Endothelial cell of umbilical vein (primary cell): ENCODE results near the gene BTBD10. TPM values are rescaled to one million over a fixed set of nuclear protein-coding genes. Genes with fewer than 3 reads are reported as not detected.

Source experiments
- BruUV-seq: library from RNA; stranded (reverse); fragments of 400-500 nt; replicated peaks from 2 replicates; lab custom pipeline; 2021; lab: Mats Ljungman, UMichigan
- CTCF ChIA-PET: fragments of 300-600, 350-600 bp; sonication (Branson Sonifier 250); formaldehyde crosslinking; loops from one replicate; lab custom pipeline; 2021; ENCODE audit warnings: antibody characterized with exemption, inconsistent platforms; lab: Charles Lee
- POLR2A ChIA-PET: fragments of 300-600, 350-600 bp; sonication (Branson Sonifier 250); formaldehyde crosslinking; loops from one replicate; lab custom pipeline; 2021; ENCODE audit warnings: antibody characterized with exemption, inconsistent platforms; lab: Charles Lee
- DNase-seq: peaks from one replicate; pipeline ENCODE4 v3.0.0-alpha.2; 2011; ENCODE audit warnings: low read depth, low spot score
- FAIRE-seq: peaks from 2 replicates; lab custom pipeline; 2011; peaks lifted over from hg19 to GRCh38; lab: Jason Lieb, UNC
- H2AFZ ChIP-seq: 2 replicates; pipeline ENCODE4 v1.6.0; 2012; ENCODE audit warnings: low read depth, low read length, control low read depth, inconsistent platforms
- H3K27ac ChIP-seq: 2 replicates; pipeline ENCODE4 v1.5.1; 2011; ENCODE audit warnings: low read depth, mild to moderate bottlenecking, control low read depth, low read length, moderate library complexity; ENCODE audit not compliant: insufficient read depth
- H3K27me3 ChIP-seq, 2 experiments: 2 replicates each; pipeline versions ENCODE4 v1.6.0 to v1.6.1; 2011; ENCODE audit warnings: low read length in 2 of 2, mixed read lengths in 1 of 2; ENCODE audit not compliant: control insufficient read depth in 2 of 2, insufficient read depth in 2 of 2
- H3K36me3 ChIP-seq, 2 experiments: 2 replicates in 1 of 2; 3 replicates in 1 of 2; pipeline ENCODE4 v1.5.1; 2011; ENCODE audit warnings: low read length in 2 of 2, mild to moderate bottlenecking in 1 of 2, moderate library complexity in 1 of 2; ENCODE audit not compliant: control insufficient read depth in 2 of 2, insufficient read depth in 2 of 2; ENCODE audit errors: extremely low read depth in 1 of 2
- H3K4me1 ChIP-seq: 3 replicates; pipeline ENCODE4 v1.5.1; 2011; ENCODE audit warnings: mild to moderate bottlenecking, low read length; ENCODE audit not compliant: control insufficient read depth, insufficient read depth; ENCODE audit errors: extremely low read depth
- H3K4me2 ChIP-seq: 2 replicates; pipeline ENCODE4 v1.6.1; 2011; ENCODE audit warnings: low read length, control low read depth, mixed read lengths; ENCODE audit not compliant: insufficient read depth
- H3K4me3 ChIP-seq, 3 experiments: fragments of 200-600 bp in 1 of 3; sonication (generic), shearing (Covaris generic) in 1 of 3; replicated peaks in 1 of 3; 2 replicates each; pipeline ENCODE4 v1.5.1; 2011 to 2016; ENCODE audit warnings: control low read depth in 3 of 3, low read length in 3 of 3, mild to moderate bottlenecking in 2 of 3, inconsistent platforms in 1 of 3, low read depth in 1 of 3, moderate library complexity in 1 of 3; ENCODE audit not compliant: insufficient read depth in 1 of 3
- H3K79me2 ChIP-seq: 2 replicates; pipeline ENCODE4 v1.6.0; 2012; ENCODE audit warnings: low read length, inconsistent platforms; ENCODE audit not compliant: control insufficient read depth, insufficient read depth
- H3K9ac ChIP-seq: replicated peaks from 2 replicates; pipeline ENCODE3; 2011; ENCODE audit warnings: low read length, control low read depth; ENCODE audit not compliant: insufficient read depth; ENCODE audit errors: extremely low read depth
- H3K9me1 ChIP-seq: replicated peaks from 3 replicates; pipeline ENCODE4 v1.6.0; 2011; ENCODE audit warnings: mild to moderate bottlenecking, low read length; ENCODE audit not compliant: control insufficient read depth, insufficient read depth; ENCODE audit errors: extremely low read depth
- H3K9me3 ChIP-seq: replicated peaks from 2 replicates; pipeline ENCODE4 v1.5.1; 2012; ENCODE audit warnings: low read length, inconsistent platforms; ENCODE audit not compliant: control insufficient read depth, insufficient read depth
- H4K20me1 ChIP-seq: replicated peaks from 2 replicates; pipeline ENCODE3; 2011; ENCODE audit warnings: mild to moderate bottlenecking, low read length; ENCODE audit not compliant: control insufficient read depth, insufficient read depth; ENCODE audit errors: extremely low read depth
- EZH2 ChIP-seq: IDR thresholded peaks from 2 replicates; pipeline ENCODE4 v1.6.1; 2012; ENCODE audit warnings: borderline replicate concordance, low read depth, mild to moderate bottlenecking, moderate library complexity, low read length, inconsistent platforms; ENCODE audit not compliant: severe bottlenecking
- FOS ChIP-seq: IDR thresholded peaks from 2 replicates; pipeline ENCODE4 v1.6.1; 2011; ENCODE audit warnings: mild to moderate bottlenecking, low read length, moderate library complexity, borderline replicate concordance; ENCODE audit not compliant: insufficient read depth
- GATA2 ChIP-seq: IDR thresholded peaks from 2 replicates; pipeline ENCODE4 v1.7.0; 2011; ENCODE audit warnings: low read depth, mild to moderate bottlenecking, moderate library complexity, mixed read lengths, low read length; ENCODE audit not compliant: insufficient read length, insufficient read depth
- JUN ChIP-seq: IDR thresholded peaks from 2 replicates; pipeline ENCODE4 v1.6.1; 2011; ENCODE audit warnings: borderline replicate concordance, low read depth; ENCODE audit not compliant: insufficient read length, insufficient read depth
- MYC ChIP-seq: IDR thresholded peaks from one replicate; pipeline ENCODE4 v1.6.1; 2011; ENCODE audit warnings: mild to moderate bottlenecking, low read depth, low read length
- POLR2A ChIP-seq: IDR thresholded peaks from 2 replicates; pipeline ENCODE4 v1.6.1; 2012; ENCODE audit warnings: low read depth, mild to moderate bottlenecking, control low read depth, low read length
- POLR2AphosphoS5 ChIP-seq: IDR thresholded peaks from 2 replicates; pipeline ENCODE4 v1.6.1; 2012; ENCODE audit warnings: low read depth, mild to moderate bottlenecking, control low read depth, low read length, moderate library complexity; ENCODE audit not compliant: insufficient read depth
- dilution Hi-C: fragments of 300-500 bp; cut with MboI; formaldehyde crosslinking; loops from one replicate; pipeline ENCODE4 v1.15.0; 2019; ENCODE audit warnings: low sequenced_read_pairs; ENCODE audit not compliant: extremely low pct_ligation_motif_present
- intact Hi-C: fragments of 100-400 bp; cut with micrococcal nuclease; formaldehyde crosslinking; loops from one replicate; pipeline ENCODE4 v1.10.0; 2022
- polyA plus RNA-seq, 4 experiments: library from polyadenylated mRNA; depleted of rRNA in 3 of 4; stranded (reverse) in 3 of 4; unstranded in 1 of 4; fragments of >200 nt; gene quantifications; 2 replicates each; pipeline versions ENCODE4 v1.2.1 to v1.2.3, GENCODE V29; 2011 to 2012; ENCODE audit warnings: missing spikeins in 1 of 4
- total RNA-seq: library from RNA; stranded (reverse); gene quantifications from 2 replicates; pipeline ENCODE4 v1.2.3, GENCODE V29; 2021
- TF ChIP-seq, protein P1 (sequence below), 2 donors: IDR thresholded peaks; 1 replicate in 1 of 2; 2 replicates in 1 of 2; pipeline ENCODE4 v1.5.1; 2011; ENCODE audit warnings: low read length in 2 of 2, mild to moderate bottlenecking in 2 of 2, moderate library complexity in 2 of 2, control low read depth in 1 of 2, inconsistent platforms in 1 of 2, low read depth in 1 of 2; ENCODE audit not compliant: insufficient read depth in 1 of 2; ENCODE audit errors: extremely low read depth in 1 of 2
- TF ChIP-seq, protein P2 (sequence below): IDR thresholded peaks from 2 replicates; pipeline ENCODE4 v1.6.1; 2011; ENCODE audit not compliant: insufficient read depth, insufficient read length

Gene BTBD10
- total and polyA plus RNA-seq, 2 donors (not counting 3 experiments of a cell fraction or from before 2014, with no cell fraction given): 31.7 to 49.6 TPM

DNA sequence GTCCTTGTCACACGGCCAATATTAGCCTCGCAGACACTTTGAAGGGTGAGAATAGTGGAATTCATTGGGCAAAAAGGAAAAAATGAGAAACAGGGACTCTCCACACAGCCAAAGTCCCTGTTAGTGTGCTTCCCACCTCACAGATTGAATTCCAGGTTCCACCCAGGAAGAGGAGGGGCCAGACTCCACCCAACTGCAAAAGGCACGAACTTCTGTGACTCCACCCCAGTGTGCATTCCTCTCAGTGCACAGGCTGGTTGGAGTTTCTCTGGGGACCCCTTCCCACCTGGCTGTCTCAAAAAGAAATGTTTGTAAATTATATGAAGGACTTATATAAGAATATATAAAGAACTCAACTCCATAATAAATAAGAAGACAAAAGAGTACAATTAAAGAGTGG, 12.1 kb upstream of the BTBD10 start:
- Histone ChIP-seq H3K4me2 (no peak overlapping the region), H2AFZ (no peak overlapping the region), H3K9me1 (no peaks in the 10 kb centered on the region), H3K27ac (no peak overlapping the region), H3K4me1 (no peaks in the 10 kb centered on the region), H3K36me3 (no peaks in the 10 kb centered on the region), H3K9ac (no peak overlapping the region), H3K79me2 (no peaks in the 10 kb centered on the region), H3K9me3 (no peaks in the 10 kb centered on the region), H3K4me3 (no peak overlapping the region), H4K20me1 (no peaks in the 10 kb centered on the region), H3K27me3 (peaks cover 13 to 29% of the 10 kb centered on the region in 2 experiments)
- ChIA-PET POLR2A (no interaction called here), CTCF (no interaction called here)
- FAIRE-seq: no peak
- TF ChIP-seq MYC (no peak), POLR2A (no peak), FOS (no peak), POLR2AphosphoS5 (no peak), EZH2 (no peak), GATA2 (no peak), JUN (no peak)
- TF ChIP-seq, protein P1, sequence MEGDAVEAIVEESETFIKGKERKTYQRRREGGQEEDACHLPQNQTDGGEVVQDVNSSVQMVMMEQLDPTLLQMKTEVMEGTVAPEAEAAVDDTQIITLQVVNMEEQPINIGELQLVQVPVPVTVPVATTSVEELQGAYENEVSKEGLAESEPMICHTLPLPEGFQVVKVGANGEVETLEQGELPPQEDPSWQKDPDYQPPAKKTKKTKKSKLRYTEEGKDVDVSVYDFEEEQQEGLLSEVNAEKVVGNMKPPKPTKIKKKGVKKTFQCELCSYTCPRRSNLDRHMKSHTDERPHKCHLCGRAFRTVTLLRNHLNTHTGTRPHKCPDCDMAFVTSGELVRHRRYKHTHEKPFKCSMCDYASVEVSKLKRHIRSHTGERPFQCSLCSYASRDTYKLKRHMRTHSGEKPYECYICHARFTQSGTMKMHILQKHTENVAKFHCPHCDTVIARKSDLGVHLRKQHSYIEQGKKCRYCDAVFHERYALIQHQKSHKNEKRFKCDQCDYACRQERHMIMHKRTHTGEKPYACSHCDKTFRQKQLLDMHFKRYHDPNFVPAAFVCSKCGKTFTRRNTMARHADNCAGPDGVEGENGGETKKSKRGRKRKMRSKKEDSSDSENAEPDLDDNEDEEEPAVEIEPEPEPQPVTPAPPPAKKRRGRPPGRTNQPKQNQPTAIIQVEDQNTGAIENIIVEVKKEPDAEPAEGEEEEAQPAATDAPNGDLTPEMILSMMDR (IDR thresholded peaks at IDR 0.05; ENCODE audit: extremely low read depth in 1 of 2, insufficient read depth in 1 of 2, low read depth in 1 of 2, low read length in 2 of 2): no peak
- TF ChIP-seq, protein P2, sequence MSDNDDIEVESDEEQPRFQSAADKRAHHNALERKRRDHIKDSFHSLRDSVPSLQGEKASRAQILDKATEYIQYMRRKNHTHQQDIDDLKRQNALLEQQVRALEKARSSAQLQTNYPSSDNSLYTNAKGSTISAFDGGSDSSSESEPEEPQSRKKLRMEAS: no peak
- intact Hi-C loops (no loop called here), dilution Hi-C loops (no loop called here)
- no TSS peak for BruUV-seq
- no peak for DNase-seq
